HG03558 (cell line): ENCODE results near the gene FAM53B.

Experiments used
- ATAC-seq: cut with Tn5 transposase; IDR thresholded peaks from one replicate; pipeline ENCODE4 v1.9.1; 2021; ENCODE audit warnings: moderate number of reproducible peaks; ENCODE audit not compliant: unreplicated experiment; ENCODE audit errors: extremely low read depth

Gene FAM53B

GRCh38 chr10:124639206-124639605 lies 105.0 kb downstream of the FAM53B start:
- ATAC-seq: no peak

- no peak for ATAC-seq
These were observed 106.4 kb downstream of the FAM53B start for GRCh38 chr10:124637746-124638145.

- no peak for ATAC-seq
These were observed 107.0 kb downstream of the FAM53B start for GRCh38 chr10:124637091-124637700.

- ATAC-seq: no peak
These were observed 107.7 kb downstream of the FAM53B start for GRCh38 chr10:124636271-124636995.

- ATAC-seq: no peak
These were observed 111.6 kb downstream of the FAM53B start for GRCh38 chr10:124632566-124632965.

GRCh38 chr10:124632064-124632531 lies 112.1 kb downstream of the FAM53B start:
- no peak for ATAC-seq

- ATAC-seq: no peak
These were observed 113.6 kb downstream of the FAM53B start for GRCh38 chr10:124630551-124630950.

GRCh38 chr10:124629842-124630241 lies 114.3 kb downstream of the FAM53B start:
- no peak for ATAC-seq

- ATAC-seq: no peak
These were observed 114.8 kb downstream of the FAM53B start for GRCh38 chr10:124629415-124629814.

GRCh38 chr10:124628676-124629021 lies 115.5 kb downstream of the FAM53B start:
- ATAC-seq: no peak

GRCh38 chr10:124627866-124628675 lies 116.1 kb downstream of the FAM53B start:
- no peak for ATAC-seq

- peak; percentile 64 for ATAC-seq
These were observed 117.3 kb downstream of the FAM53B start for GRCh38 chr10:124626759-124627380.

GRCh38 chr10:124625831-124626238 lies 118.3 kb downstream of the FAM53B start:
- no peak for ATAC-seq

- no peak for ATAC-seq
These were observed 119.3 kb downstream of the FAM53B start for GRCh38 chr10:124624895-124625294.

GRCh38 chr10:124624466-124624865 lies 119.7 kb downstream of the FAM53B start:
- ATAC-seq: no peak

GRCh38 chr10:124624006-124624405 lies 120.2 kb downstream of the FAM53B start:
- ATAC-seq: no peak

GRCh38 chr10:124622866-124623536 lies 121.2 kb downstream of the FAM53B start:
- ATAC-seq: no peak

- no peak for ATAC-seq
These were observed 122.0 kb downstream of the FAM53B start for GRCh38 chr10:124622158-124622557.

GRCh38 chr10:124621637-124622036 lies 122.5 kb downstream of the FAM53B start:
- ATAC-seq: no peak

- ATAC-seq: no peak
These were observed 124.2 kb downstream of the FAM53B start for GRCh38 chr10:124619802-124620490.
